AG04449 (cell line): ENCODE measurements around the gene PHF11.

Experiments
- CTCF ChIA-PET: fragments of 350-600 bp; formaldehyde crosslinking; extraction: SDS; loops from one replicate; lab custom pipeline; 2021; ENCODE audit warnings: antibody characterized with exemption; lab: Yijun Ruan, JAX
- POLR2A ChIA-PET: fragments of 400-600, 350-600 bp; formaldehyde crosslinking; extraction: SDS; loops from one replicate; lab custom pipeline; 2020; ENCODE audit warnings: antibody characterized with exemption, inconsistent platforms; lab: Yijun Ruan, JAX
- DNase-seq: peaks from one replicate; pipeline ENCODE4 v3.0.0-alpha.2; 2010; ENCODE audit warnings: low read depth, low spot score
- H3K4me3 ChIP-seq: 2 replicates; pipeline ENCODE4 v1.5.1; 2011; ENCODE audit warnings: low read depth, mild to moderate bottlenecking, control low read depth, low read length
- CTCF ChIP-seq: IDR thresholded peaks from one replicate; pipeline ENCODE4 v1.5.1; 2011; ENCODE audit warnings: mild to moderate bottlenecking, moderate library complexity, low read length, control low read depth, inconsistent platforms; ENCODE audit not compliant: insufficient read depth; ENCODE audit errors: missing control alignments

PHF11 gene

DNA sequence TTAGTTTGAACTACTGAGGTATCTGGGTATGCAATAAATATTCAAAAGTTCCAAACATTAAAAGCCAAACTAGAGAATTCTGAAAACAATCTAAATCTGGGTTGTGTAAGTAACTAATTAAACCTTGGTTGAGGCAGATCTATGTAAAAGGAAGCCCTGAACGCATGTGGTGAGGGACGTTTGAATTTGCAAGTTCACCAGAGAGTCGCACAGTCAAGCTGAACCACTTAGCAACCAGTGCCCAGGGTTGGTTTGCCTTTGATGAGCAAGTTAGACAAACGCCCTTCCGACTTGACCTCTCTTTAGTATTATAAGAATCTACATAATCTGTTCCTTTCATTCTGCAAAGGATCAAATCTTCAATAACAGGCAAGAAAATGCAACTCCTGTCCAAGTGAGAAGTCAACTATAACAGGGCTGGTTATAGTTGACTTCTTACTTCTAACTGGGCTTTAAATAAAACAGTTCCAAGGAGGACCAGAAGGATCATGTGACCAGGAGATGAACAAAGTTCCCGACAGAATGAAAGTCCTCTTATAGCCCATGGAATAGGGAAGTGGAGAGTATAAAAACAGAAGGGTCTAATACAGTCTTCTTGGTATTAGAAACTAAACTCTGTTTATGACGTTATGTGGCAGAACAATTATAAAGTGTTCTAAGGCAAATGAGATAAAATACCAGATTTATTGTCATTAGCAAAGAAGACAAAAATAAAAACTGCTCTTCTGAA is 40.6 kb downstream of the PHF11 start:
- H3K4me3 ChIP-seq, result no peak overlapping the region
- no peak for TF ChIP-seq CTCF
- DNase-seq, result no peak
- ChIA-PET POLR2A (no interaction called here), CTCF (interaction anchor here (1.4 kb wide), 1 partner anchor 8 kb away, joined by 3 read pairs; no protein-coding TSS in a partner anchor)

- ChIA-PET CTCF (no interaction called here), POLR2A (interaction anchor here (0.7 kb wide), 1 partner anchor 36 kb away, joined by 4 read pairs; no protein-coding TSS in a partner anchor)
- TF ChIP-seq CTCF, result no peak
- no peak overlapping the region for H3K4me3 ChIP-seq
- no peak for DNase-seq
These were observed 42.7 kb downstream of the PHF11 start for GRCh38 chr13:49538404-49538803.

DNA sequence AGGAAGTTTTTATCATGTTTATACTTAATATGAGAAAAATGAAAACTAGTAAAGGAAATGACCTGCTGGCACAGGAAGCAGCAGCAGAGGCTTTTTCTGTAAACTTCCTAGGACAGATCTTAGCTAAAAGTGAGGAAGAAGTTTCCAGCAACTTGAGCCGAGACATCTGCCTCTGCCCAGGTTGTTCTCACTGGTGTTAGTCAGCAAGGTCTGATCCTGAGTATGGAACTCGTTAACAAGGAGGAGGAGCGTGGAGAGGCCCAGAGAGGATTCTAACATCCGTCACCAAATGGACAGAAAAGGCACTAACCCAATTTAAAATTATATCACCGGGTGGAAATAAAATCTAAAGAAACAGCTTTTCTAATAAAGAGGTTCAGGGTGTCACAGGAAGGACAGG is 43.6 kb downstream of the PHF11 start:
- no peak overlapping the region for H3K4me3 ChIP-seq
- no peak for DNase-seq
- POLR2A ChIA-PET, result interaction anchor here (0.7 kb wide), 1 partner anchor 35 kb away, joined by 4 read pairs; no protein-coding TSS in a partner anchor
- no peak for TF ChIP-seq CTCF
- CTCF ChIA-PET, result interaction anchor here (1.1 kb wide), 1 partner anchor 31 kb away, joined by 3 read pairs; no protein-coding TSS in a partner anchor

DNA sequence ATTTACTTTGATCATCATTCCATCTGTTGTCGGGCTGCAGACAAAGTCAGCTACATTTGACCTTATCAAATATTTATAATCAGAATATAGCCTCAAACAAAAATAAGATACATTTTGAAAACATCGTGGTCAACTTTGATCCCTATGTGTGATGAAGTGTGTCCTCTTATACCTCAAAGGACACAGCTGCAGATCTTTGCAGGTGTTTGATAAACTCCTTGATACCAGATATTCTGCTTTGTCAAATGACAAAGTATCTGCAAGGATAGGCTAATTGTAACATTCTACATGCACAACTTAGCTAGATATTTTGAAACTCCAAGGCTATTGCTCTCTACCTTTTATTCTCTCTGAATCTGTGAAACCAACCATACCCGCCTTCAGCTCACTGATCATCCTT is 44.0 kb downstream of the PHF11 start:
- TF ChIP-seq CTCF, result no peak
- ChIA-PET CTCF (interaction anchor here (0.8 to 1.1 kb wide), 2 partner anchors 23 to 32 kb away, joined by 3 to 4 read pairs; no protein-coding TSS in a partner anchor), POLR2A (no interaction called here)
- DNase-seq, result no peak
- H3K4me3 ChIP-seq, result no peak overlapping the region

- no peak overlapping the region for H3K4me3 ChIP-seq
- DNase-seq, result no peak
- CTCF ChIA-PET, result interaction anchor here (0.8 to 1.1 kb wide), 2 partner anchors 22 to 33 kb away, joined by 3 to 4 read pairs; no protein-coding TSS in a partner anchor
- no peak for TF ChIP-seq CTCF
- POLR2A ChIA-PET, result no interaction called here
These were observed 44.8 kb downstream of the PHF11 start for GRCh38 chr13:49540552-49540951.

DNA sequence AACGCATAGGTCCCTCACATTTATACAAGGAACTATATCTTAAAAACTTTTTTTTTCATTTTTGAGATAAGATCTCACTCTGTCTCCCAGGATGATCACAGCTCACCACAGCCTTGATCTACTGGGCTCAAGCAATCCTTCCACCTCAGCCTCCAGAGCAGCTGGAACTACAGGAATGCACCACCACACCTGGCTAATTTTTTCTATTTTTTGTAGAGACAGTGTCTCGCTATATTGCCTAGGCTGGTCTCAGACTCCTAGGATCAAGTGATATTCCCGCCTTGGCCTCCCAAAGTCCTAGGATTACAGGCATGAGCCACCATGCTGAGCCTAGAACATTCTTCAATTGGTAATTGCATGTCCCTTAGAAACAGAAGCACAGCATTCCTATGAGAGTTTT is 47.9 kb downstream of the PHF11 start:
- ChIA-PET CTCF (no interaction called here), POLR2A (no interaction called here)

More for the DNA sequence above, 47.9 kb downstream of the PHF11 start:
- no peak overlapping the region for H3K4me3 ChIP-seq
- DNase-seq, result no peak
- TF ChIP-seq CTCF, result no peak
